ENCODE data around the gene FAM162A. TPM values are rescaled to one million over a fixed set of nuclear protein-coding genes. Genes with fewer than 3 reads are reported as not detected.

The FAM162A gene
- total and polyA plus RNA-seq, 12 donors = 111 to 219 (median 140) TPM

- TF ChIP-seq CTCF (IDR thresholded peaks at IDR 0.05) = no peak
- no peak for ATAC-seq
- intact Hi-C loops (cut with DNase I) = no loop called here
Observed at GRCh38 chr3:122389197-122389596, 5.2 kb downstream of the FAM162A start.

GRCh38 chr3:122389892-122390291 is 5.9 kb downstream of the FAM162A start:
- no peak for TF ChIP-seq CTCF (IDR thresholded peaks at IDR 0.05)
- peak overlapping the region in 6 of 10 donors; percentile 32 to 64 (median 44) for H3K27ac ChIP-seq
- intact Hi-C loops (cut with DNase I) = loop anchor here in 8 of 10 donors (5.0 to 10.0 kb wide), 6 partner anchors 285 to 405 kb away; partner anchors contain the start of genes PARP14 (in 4 of the 8), HSPBAP1 (in 1 of the 8) and SLC49A4 (in 1 of the 8)

More at GRCh38 chr3:122389197-122389596, 5.2 kb downstream of the FAM162A start:
- no peak overlapping the region for H3K4me3 ChIP-seq
- peaks cover 0 to 68% (median 21%) of the 10 kb centered on the region in 9 donors for H3K4me1 ChIP-seq
- H3K36me3 ChIP-seq = peaks cover 0 to 26% (median 0%) of the 10 kb centered on the region in 9 donors
- no peak for DNase-seq
- H3K27ac ChIP-seq = no peak overlapping the region
- H3K27me3 ChIP-seq = no peaks in the 10 kb centered on the region
- H3K9me3 ChIP-seq = no peaks in the 10 kb centered on the region

GRCh38 chr3:122390665-122391064 is 6.7 kb downstream of the FAM162A start:
- Histone ChIP-seq H3K27me3 (no peaks in the 10 kb centered on the region), H3K4me1 (peaks cover 0 to 55% (median 15%) of the 10 kb centered on the region in 9 donors), H3K36me3 (peaks cover 0 to 23% (median 0%) of the 10 kb centered on the region in 9 donors), H3K4me3 (no peak overlapping the region), H3K9me3 (no peaks in the 10 kb centered on the region), H3K27ac (peak overlapping the region in 7 of 10 donors; percentile 6 to 64 (median 42))
- DNase-seq = no peak
- intact Hi-C loops (cut with DNase I) = loop anchor here in 8 of 10 donors (5.0 to 10.0 kb wide), 6 partner anchors 284 to 404 kb away; partner anchors contain the start of genes PARP14 (in 4 of the 8), HSPBAP1 (in 1 of the 8) and SLC49A4 (in 1 of the 8)
- WGBS, 2 donors = 48 to 52% methylated on average over 4 of the region's 4 CpGs
- ATAC-seq = peak in 7 of 8 donors; percentile 42 to 84 (median 61)
- TF ChIP-seq CTCF (IDR thresholded peaks at IDR 0.05) = no peak

More at GRCh38 chr3:122389892-122390291, 5.9 kb downstream of the FAM162A start:
- peaks cover 0 to 63% (median 17%) of the 10 kb centered on the region in 9 donors for H3K4me1 ChIP-seq
- H3K27me3 ChIP-seq = no peaks in the 10 kb centered on the region
- ATAC-seq (no peak), DNase-seq (no peak)
- 81 to 85% methylated on average over 4 of the region's 4 CpGs for WGBS, 2 donors
- H3K9me3 ChIP-seq = no peaks in the 10 kb centered on the region
- H3K36me3 ChIP-seq = peaks cover 0 to 26% (median 0%) of the 10 kb centered on the region in 9 donors
- no peak overlapping the region for H3K4me3 ChIP-seq

- TF ChIP-seq CTCF (IDR thresholded peaks at IDR 0.05) = no peak
- ATAC-seq (no peak), DNase-seq (no peak)
- H3K4me1 ChIP-seq = peaks cover 0 to 49% (median 16%) of the 10 kb centered on the region in 9 donors
- no peak overlapping the region for H3K4me3 ChIP-seq
- 73 to 74% methylated on average over 2 of the region's 2 CpGs for WGBS, 2 donors
- peaks cover 0 to 12% (median 0%) of the 10 kb centered on the region in 9 donors for H3K36me3 ChIP-seq
- intact Hi-C loops (cut with DNase I) = loop anchor here (1.0 to 10.0 kb wide), 8 partner anchors 283 to 403 kb away; partner anchors contain the start of genes PARP14 (in 4 of the 10), HSPBAP1 (in 1 of the 10) and SLC49A4 (in 1 of the 10)
- H3K9me3 ChIP-seq = no peaks in the 10 kb centered on the region
- no peaks in the 10 kb centered on the region for H3K27me3 ChIP-seq
- H3K27ac ChIP-seq = peak overlapping the region in 2 of 10 donors; percentile 17 to 42
Observed at GRCh38 chr3:122391681-122392446, 7.9 kb downstream of the FAM162A start.
